ENCODE measurements around the gene ASB10.

ASB10 gene

DNA sequence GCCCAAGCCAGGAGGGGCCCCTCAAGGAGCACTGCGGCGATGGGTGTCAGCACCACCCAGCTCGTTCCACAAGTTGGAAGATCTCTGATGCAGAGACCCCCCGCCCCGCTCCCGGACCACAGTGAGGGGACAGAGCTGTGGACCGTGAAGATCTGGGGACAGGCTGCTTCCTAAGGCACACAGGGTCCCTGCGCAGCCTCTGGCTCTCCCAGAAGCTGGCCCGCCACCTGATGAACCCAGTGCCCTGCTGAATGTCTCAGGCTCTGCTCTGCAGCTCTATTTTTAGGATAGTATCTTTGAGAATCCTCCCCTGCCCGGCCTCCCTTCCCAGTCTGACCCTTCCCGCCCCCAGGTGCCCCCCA lies 49.3 kb downstream of the ASB10 start:
- Histone ChIP-seq H3K4me2 (ENCODE audit: low read length) (no peak overlapping the region), H3K27ac (ENCODE audit: low read depth, low read length) (no peak overlapping the region), H3K36me3 (ENCODE audit: control insufficient read depth, low read length) (no peaks in the 10 kb centered on the region), H3K27me3 (ENCODE audit: control insufficient read depth, low read length) (no peaks in the 10 kb centered on the region), H4K20me1 (ENCODE audit: control insufficient read depth, insufficient read depth, low read depth, low read length) (no peaks in the 10 kb centered on the region), H3K4me3 (ENCODE audit: low read length) (no peak overlapping the region), H3K9me2 (replicated peaks; ENCODE audit: control insufficient read depth, low read length) (no peaks in the 10 kb centered on the region), H3K79me2 (ENCODE audit: control insufficient read depth, low read length) (no peaks in the 10 kb centered on the region), H3F3A (ENCODE audit: control insufficient read depth, insufficient read depth) (no peaks in the 10 kb centered on the region), H3K4me1 (ENCODE audit: control insufficient read depth, low read length) (no peaks in the 10 kb centered on the region), H3K9me3 (ENCODE audit: control insufficient read depth, insufficient read depth, low read length) (no peaks in the 10 kb centered on the region)
- TF ChIP-seq EZH2phosphoT487 (IDR thresholded peaks at IDR 0.05; ENCODE audit: borderline replicate concordance, low read length): no peak
- TF ChIP-seq, protein P1, sequence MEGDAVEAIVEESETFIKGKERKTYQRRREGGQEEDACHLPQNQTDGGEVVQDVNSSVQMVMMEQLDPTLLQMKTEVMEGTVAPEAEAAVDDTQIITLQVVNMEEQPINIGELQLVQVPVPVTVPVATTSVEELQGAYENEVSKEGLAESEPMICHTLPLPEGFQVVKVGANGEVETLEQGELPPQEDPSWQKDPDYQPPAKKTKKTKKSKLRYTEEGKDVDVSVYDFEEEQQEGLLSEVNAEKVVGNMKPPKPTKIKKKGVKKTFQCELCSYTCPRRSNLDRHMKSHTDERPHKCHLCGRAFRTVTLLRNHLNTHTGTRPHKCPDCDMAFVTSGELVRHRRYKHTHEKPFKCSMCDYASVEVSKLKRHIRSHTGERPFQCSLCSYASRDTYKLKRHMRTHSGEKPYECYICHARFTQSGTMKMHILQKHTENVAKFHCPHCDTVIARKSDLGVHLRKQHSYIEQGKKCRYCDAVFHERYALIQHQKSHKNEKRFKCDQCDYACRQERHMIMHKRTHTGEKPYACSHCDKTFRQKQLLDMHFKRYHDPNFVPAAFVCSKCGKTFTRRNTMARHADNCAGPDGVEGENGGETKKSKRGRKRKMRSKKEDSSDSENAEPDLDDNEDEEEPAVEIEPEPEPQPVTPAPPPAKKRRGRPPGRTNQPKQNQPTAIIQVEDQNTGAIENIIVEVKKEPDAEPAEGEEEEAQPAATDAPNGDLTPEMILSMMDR (IDR thresholded peaks at IDR 0.05; ENCODE audit: low read depth, low read length, poor library complexity, severe bottlenecking): no peak

DNA sequence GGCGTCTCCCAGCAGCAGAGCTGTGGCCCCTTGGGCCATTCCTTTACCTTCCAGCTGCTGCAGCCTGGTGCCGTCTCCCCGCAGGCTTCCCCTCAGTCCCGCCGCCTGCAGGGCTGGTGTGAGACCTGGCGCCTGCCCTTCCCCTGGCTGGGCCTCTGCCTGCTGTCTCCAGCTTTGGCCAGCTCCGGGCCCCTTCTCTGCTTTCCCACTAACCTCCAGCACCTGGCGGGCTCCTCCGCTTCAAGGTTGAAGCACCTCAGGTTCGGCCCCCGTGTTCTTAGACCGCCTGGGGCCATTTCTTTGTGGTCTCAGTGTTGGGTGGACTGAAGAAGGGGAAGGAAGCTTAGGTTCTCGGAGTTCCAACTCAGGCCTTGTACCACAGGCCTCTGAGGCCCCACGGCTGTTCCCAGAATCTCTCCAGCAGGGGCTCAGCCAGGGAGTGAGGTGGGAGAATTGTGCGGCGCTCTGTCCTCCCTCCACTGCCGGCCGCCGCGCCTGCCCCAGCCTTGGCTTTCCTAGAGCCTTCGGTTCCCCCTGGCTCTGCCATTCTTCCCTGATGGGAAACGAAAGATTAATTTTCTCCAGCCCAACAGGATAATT lies 49.9 kb downstream of the ASB10 start:
- Histone ChIP-seq H3K36me3 (ENCODE audit: control insufficient read depth, low read length) (no peaks in the 10 kb centered on the region), H4K20me1 (ENCODE audit: control insufficient read depth, insufficient read depth, low read depth, low read length) (no peaks in the 10 kb centered on the region), H3K27ac (ENCODE audit: low read depth, low read length) (no peak overlapping the region)

DNA sequence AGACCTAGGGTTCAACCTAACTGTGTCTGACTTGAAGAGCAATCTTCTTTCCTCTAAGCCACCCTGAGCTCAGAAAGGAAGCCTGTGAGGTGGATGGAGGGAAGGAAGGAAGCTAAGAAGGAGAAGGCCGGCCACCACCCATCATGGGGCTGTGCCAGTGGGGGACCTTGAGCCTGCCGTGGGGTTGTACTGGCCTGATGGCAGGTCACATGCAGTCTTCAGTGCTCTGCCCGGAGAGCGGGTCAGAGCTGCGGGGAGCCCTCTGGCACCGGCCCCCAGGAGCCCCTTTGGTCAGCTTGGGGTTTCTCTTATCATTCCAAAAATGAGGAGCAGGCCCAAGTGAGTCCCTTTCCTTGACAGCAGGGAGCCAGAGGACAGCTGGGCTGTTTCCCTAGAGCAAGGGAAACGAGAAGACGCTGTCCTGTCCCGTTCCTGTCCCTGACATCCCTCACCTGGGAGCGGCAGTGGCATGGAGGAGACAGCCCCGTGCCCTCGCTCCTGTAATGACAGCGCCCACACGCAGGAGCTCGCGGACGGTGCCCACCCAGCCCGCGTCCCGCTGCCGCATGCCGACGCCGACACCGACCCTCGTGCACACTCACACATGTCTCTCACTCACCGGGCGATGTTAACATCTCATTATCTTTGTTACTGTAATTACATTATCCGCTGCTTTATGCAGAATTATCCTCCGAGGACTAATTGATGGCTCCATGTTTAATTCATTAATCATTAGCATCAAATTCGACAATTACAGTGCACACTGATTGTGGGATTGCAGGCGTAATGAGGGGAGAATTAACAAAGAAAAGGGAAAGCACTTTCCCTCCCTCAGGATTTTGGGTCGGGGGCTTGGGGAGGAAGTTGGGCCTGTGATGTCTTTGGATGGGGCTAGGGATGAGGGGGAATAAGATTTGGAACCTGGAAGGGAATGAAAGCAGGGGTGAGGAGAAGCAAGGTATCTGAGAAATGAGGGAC lies 50.9 kb downstream of the ASB10 start:
- Histone ChIP-seq H3K27me3 (ENCODE audit: control insufficient read depth, low read length) (no peaks in the 10 kb centered on the region), H4K20me1 (ENCODE audit: control insufficient read depth, insufficient read depth, low read depth, low read length) (no peaks in the 10 kb centered on the region), H3K4me3 (ENCODE audit: low read length) (no peak overlapping the region), H3K4me1 (ENCODE audit: control insufficient read depth, low read length) (no peaks in the 10 kb centered on the region), H3K9me3 (ENCODE audit: control insufficient read depth, insufficient read depth, low read length) (no peaks in the 10 kb centered on the region), H3K36me3 (ENCODE audit: control insufficient read depth, low read length) (no peaks in the 10 kb centered on the region), H3K4me2 (ENCODE audit: low read length) (no peak overlapping the region), H3K79me2 (ENCODE audit: control insufficient read depth, low read length) (no peaks in the 10 kb centered on the region), H3K27ac (ENCODE audit: low read depth, low read length) (no peak overlapping the region), H3F3A (ENCODE audit: control insufficient read depth, insufficient read depth) (no peaks in the 10 kb centered on the region), H3K9me2 (replicated peaks; ENCODE audit: control insufficient read depth, low read length) (no peaks in the 10 kb centered on the region)
- TF ChIP-seq, protein P1 (IDR thresholded peaks at IDR 0.05; ENCODE audit: low read depth, low read length, poor library complexity, severe bottlenecking): no peak
- TF ChIP-seq EZH2phosphoT487 (IDR thresholded peaks at IDR 0.05; ENCODE audit: borderline replicate concordance, low read length): no peak

More for the DNA sequence above, 49.9 kb downstream of the ASB10 start:
- Histone ChIP-seq H3K79me2 (ENCODE audit: control insufficient read depth, low read length) (no peaks in the 10 kb centered on the region), H3K27me3 (ENCODE audit: control insufficient read depth, low read length) (no peaks in the 10 kb centered on the region), H3K4me3 (ENCODE audit: low read length) (no peak overlapping the region), H3K4me2 (ENCODE audit: low read length) (no peak overlapping the region), H3K9me3 (ENCODE audit: control insufficient read depth, insufficient read depth, low read length) (no peaks in the 10 kb centered on the region), H3K9me2 (replicated peaks; ENCODE audit: control insufficient read depth, low read length) (no peaks in the 10 kb centered on the region), H3F3A (ENCODE audit: control insufficient read depth, insufficient read depth) (no peaks in the 10 kb centered on the region), H3K4me1 (ENCODE audit: control insufficient read depth, low read length) (no peaks in the 10 kb centered on the region)
- TF ChIP-seq, protein P1 (IDR thresholded peaks at IDR 0.05; ENCODE audit: low read depth, low read length, poor library complexity, severe bottlenecking): no peak
- no peak for TF ChIP-seq EZH2phosphoT487 (IDR thresholded peaks at IDR 0.05; ENCODE audit: borderline replicate concordance, low read length)

All from DOHH2 (cell line).